HTR-8/SVneo (cell line): ENCODE measurements around the gene ARHGEF3.

Experiments
- DNase-seq: peaks from one replicate; pipeline ENCODE4 v3.0.0; 2011; ENCODE audit warnings: low spot score, mixed read lengths; ENCODE audit not compliant: insufficient read length
- FAIRE-seq: peaks from 2 replicates; lab custom pipeline; 2011; peaks lifted over from hg19 to GRCh38; lab: Jason Lieb, UNC

Gene ARHGEF3

GRCh38 chr3:56823984-56824703, 22.4 kb upstream of the ARHGEF3 start:
- no peak for FAIRE-seq
- no peak for DNase-seq

GRCh38 chr3:56823421-56823926, 21.7 kb upstream of the ARHGEF3 start:
- FAIRE-seq (no peak), DNase-seq (no peak)

DNA sequence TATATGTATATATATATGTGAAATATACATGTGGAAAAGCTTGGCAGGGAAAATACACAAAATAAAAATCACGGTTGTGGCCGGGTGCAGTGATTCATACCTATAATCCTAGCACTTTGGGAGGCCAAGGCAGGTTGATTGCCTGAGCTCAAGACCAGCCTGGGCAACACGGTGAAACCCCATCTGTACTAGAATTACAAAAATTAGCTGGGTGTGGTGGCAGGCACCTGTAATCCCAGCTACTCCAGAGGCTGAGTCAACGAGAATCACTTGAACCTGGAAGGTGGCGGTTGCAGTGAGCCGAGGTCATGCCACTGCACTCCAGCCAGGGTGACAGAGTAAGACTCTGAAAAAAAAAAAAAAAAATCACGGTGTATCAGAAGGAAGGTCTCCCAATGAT, 20.8 kb upstream of the ARHGEF3 start:
- no peak for FAIRE-seq

DNA sequence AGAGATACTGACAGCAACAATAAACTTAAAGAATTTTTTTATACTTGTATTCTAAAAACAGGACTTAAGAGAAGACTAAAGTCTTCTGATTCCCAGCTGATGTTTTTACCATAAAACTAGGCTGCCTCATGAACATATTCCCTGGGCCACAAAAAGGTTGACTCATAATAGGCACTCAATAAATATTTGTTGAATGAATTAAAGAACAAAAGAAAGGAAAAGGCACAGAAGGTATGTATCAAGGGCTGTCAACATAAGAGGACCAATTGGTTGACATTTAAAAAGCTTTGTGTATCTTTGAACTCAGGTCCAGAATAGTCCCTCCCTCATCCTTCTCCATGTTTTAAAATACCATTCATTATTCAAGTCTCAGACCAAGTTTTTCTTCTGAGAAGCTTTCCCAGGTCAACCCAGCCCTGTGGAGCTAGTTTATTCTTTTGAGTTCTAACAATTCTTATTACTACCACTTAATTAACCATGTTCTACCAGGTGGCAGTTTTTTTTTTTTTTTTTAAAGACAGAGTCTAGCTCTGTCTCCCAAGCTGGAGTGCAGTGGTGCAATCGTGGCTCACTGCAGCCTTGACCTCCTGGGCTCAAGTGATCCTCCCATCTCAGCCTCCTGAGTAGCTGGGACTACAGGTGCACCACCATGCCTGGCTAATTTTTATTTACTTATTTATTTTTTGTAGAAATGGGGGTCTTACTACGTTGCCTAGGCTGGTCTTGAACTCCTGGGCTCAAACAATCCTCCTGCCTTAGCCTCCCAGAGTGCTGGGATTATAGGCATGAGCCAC, 17.5 kb upstream of the ARHGEF3 start:
- DNase-seq = no peak
- FAIRE-seq = no peak

More for the DNA sequence above, 20.8 kb upstream of the ARHGEF3 start:
- no peak for DNase-seq

- DNase-seq (no peak), FAIRE-seq (no peak)
Measured at GRCh38 chr3:56818156-56818985, 16.6 kb upstream of the ARHGEF3 start.

DNA sequence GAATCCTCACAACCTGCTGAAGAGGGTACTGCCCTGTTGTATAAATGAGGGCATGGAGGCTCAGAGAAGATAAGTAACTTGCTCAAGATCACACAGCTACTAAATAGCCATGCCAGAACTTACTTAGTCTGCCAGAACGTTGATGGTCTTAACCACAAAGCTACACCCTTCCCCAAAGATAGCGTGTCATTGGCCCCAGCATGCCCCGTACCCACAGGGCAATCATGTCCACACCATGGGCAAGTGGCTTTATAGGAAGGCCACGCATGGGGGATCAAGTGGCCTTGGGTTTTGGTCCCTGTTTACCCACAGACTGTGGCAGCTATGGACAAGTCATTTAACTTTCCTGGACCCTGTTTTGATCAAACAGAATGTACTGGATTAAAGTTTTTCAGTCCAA, 15.9 kb upstream of the ARHGEF3 start:
- FAIRE-seq = no peak
- no peak for DNase-seq

DNA sequence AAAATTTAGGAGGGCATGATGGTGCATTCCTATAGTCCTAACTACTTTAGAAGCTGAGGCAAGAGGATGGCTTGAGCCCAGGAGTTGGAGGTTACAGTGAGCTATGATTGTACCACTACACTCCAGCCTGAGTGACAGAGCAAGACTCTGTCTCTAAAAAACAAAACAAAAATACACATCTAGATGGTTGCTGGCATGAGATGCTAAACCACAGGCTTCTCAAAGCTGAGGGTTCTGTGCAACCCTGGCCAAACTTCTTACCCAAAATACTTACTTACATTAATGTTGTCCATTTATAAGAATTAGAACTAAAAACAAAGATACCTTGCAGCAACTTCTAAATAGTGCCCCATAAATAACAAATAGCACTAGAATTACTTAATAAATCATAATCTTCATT, 14.3 kb upstream of the ARHGEF3 start:
- DNase-seq (no peak), FAIRE-seq (no peak)

- DNase-seq (no peak), FAIRE-seq (no peak)
Measured at GRCh38 chr3:56815589-56815988, 13.8 kb upstream of the ARHGEF3 start.

DNA sequence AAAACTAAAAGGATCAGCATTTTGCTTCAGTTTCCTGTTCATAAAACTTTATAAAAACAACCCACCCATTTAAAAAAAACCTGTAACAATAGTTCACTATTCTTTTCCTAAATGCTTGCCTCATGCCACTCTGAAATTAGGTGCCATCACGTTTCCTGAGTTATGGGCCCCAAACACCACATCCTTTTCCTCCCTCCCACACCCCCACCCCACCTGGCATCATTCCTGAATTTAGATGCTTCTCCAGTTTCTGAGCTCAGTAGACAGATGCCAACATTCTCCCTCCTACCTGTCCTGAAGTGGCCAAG, 11.9 kb upstream of the ARHGEF3 start:
- no peak for DNase-seq
- FAIRE-seq = no peak

DNA sequence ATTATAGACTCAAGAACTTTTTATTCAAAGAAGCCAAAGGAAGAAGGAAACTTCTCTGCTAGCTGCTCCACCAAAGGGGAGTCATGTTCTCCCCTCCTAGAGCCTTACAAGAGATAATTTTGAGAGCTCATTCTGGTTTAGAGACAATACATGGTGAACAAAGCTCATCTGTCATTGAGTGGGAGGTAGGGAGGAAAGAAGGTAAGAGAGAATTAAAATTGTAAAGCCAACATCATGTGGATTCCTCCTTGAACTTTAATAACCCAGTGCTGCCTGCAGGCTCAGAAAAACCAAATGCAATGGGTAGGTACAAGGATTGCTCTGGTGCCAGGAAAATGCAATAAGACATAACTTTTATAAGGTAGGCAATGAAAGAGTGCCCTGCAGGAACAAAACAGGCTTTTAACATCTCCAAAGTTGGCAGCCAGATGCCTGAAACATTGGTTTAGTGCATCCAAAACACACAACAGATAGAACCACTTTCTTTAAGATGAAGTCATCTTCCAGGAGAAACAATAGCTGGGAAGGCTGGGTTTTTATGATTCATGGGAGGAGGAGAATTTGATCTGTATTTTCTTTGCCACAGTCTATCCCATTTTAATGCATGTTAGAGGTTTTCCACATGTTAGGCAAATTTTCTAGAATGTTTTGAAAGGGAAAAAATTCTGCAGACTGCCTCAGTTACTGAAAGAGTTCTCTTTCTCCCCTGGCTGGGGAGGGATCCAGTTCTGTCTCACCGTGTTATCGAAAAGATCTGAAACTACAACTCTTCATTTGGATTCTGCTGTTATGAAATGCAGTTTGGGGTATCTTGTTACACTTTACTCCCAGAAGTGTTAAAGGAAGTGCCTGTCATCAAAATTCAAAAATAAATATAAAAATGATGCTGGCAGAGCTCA, 11.3 kb upstream of the ARHGEF3 start:
- no peak for DNase-seq

GRCh38 chr3:56811546-56812202, 9.9 kb upstream of the ARHGEF3 start:
- DNase-seq = no peak
- FAIRE-seq = no peak

More for the DNA sequence above, 11.3 kb upstream of the ARHGEF3 start:
- FAIRE-seq = no peak

DNA sequence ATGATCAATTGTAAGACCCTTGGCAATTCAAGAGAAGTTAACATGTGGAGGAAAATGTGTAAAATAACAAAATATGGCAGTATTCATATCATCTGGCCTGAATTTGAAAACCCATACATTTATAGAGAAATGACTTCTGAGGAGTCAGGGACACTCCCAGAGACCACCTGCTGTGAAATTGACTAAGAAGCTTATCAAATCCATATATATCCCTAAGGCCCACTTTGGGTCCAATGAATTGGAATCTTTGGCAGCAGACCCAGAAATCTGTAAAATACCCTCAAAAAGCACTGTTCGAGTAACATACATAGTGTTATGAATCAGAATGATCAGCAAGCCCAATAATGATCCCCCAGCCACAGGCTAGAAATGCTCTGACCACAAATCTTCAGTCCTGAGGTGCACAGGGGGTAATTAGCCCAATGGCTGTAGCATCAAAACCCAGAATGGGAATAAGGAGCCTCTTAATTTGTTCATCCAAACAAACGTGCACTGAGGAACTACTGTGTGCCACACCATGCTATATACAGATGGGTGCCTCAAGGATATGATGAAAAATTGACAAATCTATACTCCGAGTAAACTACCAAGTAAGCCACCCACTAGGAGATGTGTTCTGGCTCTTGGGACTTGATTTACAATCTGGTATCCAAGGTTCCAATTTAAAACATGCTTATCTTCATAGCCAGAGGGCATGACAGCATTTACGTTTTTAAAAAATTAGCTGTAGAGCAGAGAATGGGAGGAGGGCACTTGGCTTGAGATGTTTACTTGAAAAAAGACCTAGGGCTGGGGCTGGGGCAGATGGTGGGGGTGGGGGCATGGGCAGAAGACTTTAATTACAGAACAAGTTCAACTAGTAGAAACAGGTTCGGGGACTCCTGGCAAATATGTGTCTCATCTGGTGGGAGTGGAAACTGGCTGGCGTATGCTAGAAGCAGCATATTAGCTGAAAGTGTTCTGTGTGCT, 9.1 kb upstream of the ARHGEF3 start:
- no peak for DNase-seq

DNA sequence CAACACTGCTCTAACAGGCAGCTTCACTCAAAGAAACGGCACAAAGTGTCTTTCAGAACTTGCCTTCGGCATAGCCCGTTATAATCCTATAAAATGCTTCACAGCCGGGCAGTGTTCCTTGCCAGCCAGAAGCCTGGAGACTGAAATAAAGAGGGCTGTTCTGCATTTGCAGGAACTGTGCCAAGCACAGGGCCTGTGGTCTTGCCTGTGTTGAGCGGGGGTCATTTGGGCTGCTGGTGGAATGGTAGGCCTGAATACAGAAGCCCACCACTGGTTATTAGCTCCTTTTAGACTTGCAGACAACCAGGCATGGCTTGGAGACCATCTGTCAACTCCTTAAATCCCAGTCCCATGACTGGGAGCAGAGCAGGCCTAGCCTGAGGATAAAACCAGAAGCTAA, 4.7 kb upstream of the ARHGEF3 start:
- DNase-seq (no peak), FAIRE-seq (no peak)

More for the DNA sequence above, 9.1 kb upstream of the ARHGEF3 start:
- FAIRE-seq = peak; percentile 28

- FAIRE-seq = no peak
- no peak for DNase-seq
Measured at GRCh38 chr3:56802790-56803189, 1.0 kb upstream of the ARHGEF3 start.

- FAIRE-seq = no peak
Measured at GRCh38 chr3:56802378-56802745, 613 bp upstream of the ARHGEF3 start.

GRCh38 chr3:56800832-56801661, 702 bp downstream of the ARHGEF3 start:
- DNase-seq (no peak), FAIRE-seq (no peak)

More at GRCh38 chr3:56802378-56802745, 613 bp upstream of the ARHGEF3 start:
- DNase-seq = no peak

DNA sequence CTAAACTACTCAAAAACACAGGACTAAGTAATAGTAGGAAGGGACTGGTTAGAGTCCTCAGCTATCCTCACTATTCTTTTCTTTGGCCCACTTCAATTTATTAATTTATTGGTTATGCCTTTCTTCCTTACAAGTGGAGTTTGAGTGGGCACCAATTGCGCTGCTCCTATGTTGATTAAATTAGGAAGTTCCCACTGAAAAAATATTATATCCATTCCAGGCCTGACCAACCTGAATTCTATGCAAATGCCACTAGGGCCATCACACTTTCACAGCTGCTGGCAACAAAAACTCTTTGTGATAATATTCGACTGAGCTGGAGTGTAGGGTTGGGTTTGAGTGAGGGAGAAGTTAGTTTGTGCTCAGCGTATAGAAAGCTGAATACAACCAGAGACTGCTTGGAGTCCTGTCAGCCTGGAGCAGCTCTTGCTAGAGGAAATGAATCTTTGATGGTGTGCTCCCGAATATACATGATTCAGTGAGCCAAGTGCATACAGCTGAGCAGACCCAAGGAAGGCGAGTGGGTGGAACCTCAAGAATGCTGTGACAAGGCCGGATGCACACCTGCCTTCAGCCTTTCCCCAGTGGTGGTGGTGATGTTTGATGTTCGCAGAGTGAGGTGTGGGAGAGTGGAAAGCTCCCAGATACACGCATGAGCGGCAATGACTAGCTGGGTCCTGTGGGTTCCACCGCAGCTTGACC, 1.5 kb downstream of the ARHGEF3 start:
- no peak for FAIRE-seq
- no peak for DNase-seq
